Ascending aorta (tissue), 2 donors: ENCODE results near the gene PDE4DIP. TPM values are rescaled to one million over a fixed set of nuclear protein-coding genes. Genes with fewer than 3 reads are reported as not detected.
"Not testable (repeated sequence)": the region's sequence is repeated elsewhere in the genome, so short reads cannot be mapped to it uniquely, and the experiment has no call there.

Experiments used
- DNase-seq, 2 donors: peaks; one replicate each; pipeline ENCODE4 v3.0.0-alpha.2; 2019; ENCODE audit warnings: low spot score in 2 of 2
- H3K27ac ChIP-seq, 2 donors: fragments of 200-600 bp; sonication (generic); one replicate each; pipeline ENCODE4 v1.5.1; 2016 to 2017; ENCODE audit warnings: mild to moderate bottlenecking in 1 of 2
- H3K27me3 ChIP-seq: fragments of 200-600 bp; sonication (generic); one replicate; pipeline ENCODE4 v1.5.1; 2017
- H3K36me3 ChIP-seq, 2 donors: fragments of 200-600 bp; sonication (generic); one replicate each; pipeline ENCODE4 v1.5.1; 2016
- H3K4me1 ChIP-seq, 2 donors: fragments of 200-600 bp; sonication (generic); one replicate each; pipeline ENCODE4 v1.5.1; 2016 to 2017; ENCODE audit warnings: mild to moderate bottlenecking in 1 of 2
- H3K4me3 ChIP-seq, 2 donors: fragments of 200-600 bp; sonication (generic); one replicate each; pipeline ENCODE4 v1.5.1; 2016 to 2017; ENCODE audit warnings: mild to moderate bottlenecking in 1 of 2
- H3K9me3 ChIP-seq, 2 donors: fragments of 200-600 bp; sonication (generic); one replicate each; pipeline ENCODE4 v1.5.1; 2016
- intact Hi-C: fragments of 100-400 bp; cut with DNase I; formaldehyde crosslinking; loops from one replicate; pipeline ENCODE4 v1.15.1; 2023
- total RNA-seq: library from RNA; depleted of rRNA; stranded (reverse); fragments of >200 nt; gene quantifications from one replicate; pipeline ENCODE4 v1.1.0, GENCODE V29; 2016

The PDE4DIP gene
- total RNA-seq, 1 donor from 2014 or later, result 164 TPM

DNA sequence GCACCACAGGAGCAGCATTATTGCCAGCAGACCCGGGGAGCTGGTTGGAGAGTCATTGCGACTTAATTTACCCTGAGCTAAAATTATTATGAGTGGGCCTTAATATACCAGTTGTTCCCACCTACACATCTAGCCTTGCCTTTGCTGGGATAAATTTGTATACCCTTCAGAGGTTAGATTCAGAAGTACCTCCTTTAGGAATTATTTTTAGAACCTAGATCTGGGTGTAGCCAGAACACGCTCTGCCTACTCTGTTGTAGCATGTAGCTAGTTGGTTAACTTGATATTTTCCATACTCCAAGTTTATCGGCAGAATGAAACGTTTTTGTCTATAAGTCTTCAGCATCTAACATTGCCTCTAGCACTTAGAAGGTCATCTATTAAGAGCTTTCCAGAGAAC lies 9.1 kb downstream of the PDE4DIP start:
- H3K9me3 ChIP-seq, H3K4me1 ChIP-seq, H3K27ac ChIP-seq, intact Hi-C loops, DNase-seq, H3K4me3 ChIP-seq, H3K36me3 ChIP-seq, H3K27me3 ChIP-seq: not testable (repeated sequence)

- H3K4me1 ChIP-seq, intact Hi-C loops, H3K9me3 ChIP-seq, DNase-seq, H3K4me3 ChIP-seq, H3K36me3 ChIP-seq, H3K27me3 ChIP-seq, H3K27ac ChIP-seq: not testable (repeated sequence)
Observed at GRCh38 chr1:148854063-148854462, 9.8 kb downstream of the PDE4DIP start.

DNA sequence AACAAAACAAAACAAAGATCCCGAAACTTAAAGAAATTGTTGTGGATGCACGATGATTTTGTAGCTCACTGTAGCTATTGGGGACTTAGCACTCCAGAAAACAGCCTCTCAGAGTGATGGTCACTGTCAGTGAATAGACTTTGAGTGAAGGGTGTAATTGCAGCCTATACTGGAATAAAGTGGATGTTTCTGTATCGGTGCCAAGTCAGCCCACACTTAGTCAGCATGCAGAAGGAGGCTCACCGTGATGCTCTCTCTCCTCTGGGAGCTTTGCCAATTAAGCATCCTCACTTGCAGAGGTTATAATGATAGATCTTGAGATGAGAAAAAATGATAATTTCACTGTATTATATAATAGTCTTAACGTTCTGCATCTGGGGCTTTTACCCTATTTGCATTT lies 11.1 kb downstream of the PDE4DIP start:
- DNase-seq, H3K4me1 ChIP-seq, intact Hi-C loops, H3K36me3 ChIP-seq, H3K27ac ChIP-seq, H3K27me3 ChIP-seq, H3K4me3 ChIP-seq, H3K9me3 ChIP-seq: not testable (repeated sequence)

DNA sequence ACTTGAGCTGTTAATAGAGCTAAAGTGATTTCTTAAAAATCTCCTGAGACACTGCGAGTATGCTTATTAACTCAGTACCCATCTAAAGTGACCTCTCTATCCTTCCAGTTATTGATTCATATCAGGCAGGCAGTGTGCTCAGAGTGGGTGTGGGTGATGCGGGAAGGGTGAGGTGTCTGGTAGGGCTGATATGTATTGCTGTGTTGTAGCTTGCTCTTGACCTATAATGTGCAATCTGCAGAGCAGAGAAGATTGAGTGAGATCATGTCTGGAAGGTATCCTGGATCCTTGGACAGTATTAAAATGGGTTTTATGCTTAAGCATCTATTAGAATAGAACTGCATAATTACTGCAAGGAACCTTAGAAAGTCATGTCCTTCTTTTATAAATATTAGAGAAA lies 15.8 kb downstream of the PDE4DIP start:
- intact Hi-C loops, H3K36me3 ChIP-seq, H3K27ac ChIP-seq, H3K27me3 ChIP-seq, H3K4me3 ChIP-seq, H3K4me1 ChIP-seq, H3K9me3 ChIP-seq, DNase-seq: not testable (repeated sequence)

DNA sequence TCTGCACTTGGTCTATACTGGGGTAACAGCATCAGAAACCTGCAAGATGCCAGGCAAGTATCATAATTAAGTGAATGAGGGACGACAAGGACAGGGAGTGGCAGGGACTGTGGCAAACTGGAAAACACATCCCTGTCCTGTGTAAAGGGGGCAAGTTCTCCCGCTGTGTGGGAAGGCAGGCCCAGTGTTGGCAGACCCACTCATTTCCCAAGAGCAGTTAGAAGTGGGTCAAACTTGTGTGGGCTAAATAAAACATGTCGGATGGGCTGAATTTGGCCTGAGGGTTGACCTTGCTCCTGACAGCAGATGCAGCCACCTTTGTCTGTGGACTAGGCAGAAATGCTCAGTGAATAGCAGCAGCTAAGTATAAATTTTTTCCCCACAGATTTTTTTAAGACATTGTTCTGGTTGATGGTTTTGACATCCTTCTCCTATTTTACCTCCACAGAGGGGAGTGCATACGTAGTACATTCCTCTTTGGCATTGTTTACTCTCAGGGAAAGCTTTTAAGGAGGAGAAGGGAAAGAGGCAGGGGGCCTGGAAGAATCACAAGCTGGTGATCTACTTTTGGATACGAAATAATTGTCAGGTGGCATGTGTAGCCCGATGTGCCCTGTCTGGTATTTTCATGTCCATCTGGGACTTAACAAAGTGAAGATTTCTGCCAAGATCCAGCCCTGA lies 16.5 kb downstream of the PDE4DIP start:
- H3K4me3 ChIP-seq, H3K4me1 ChIP-seq, H3K27me3 ChIP-seq, DNase-seq, intact Hi-C loops, H3K9me3 ChIP-seq, H3K27ac ChIP-seq, H3K36me3 ChIP-seq: not testable (repeated sequence)

GRCh38 chr1:148862590-148862989 lies 18.4 kb downstream of the PDE4DIP start:
- H3K27ac ChIP-seq, DNase-seq, H3K36me3 ChIP-seq, H3K9me3 ChIP-seq, H3K27me3 ChIP-seq, H3K4me3 ChIP-seq, intact Hi-C loops, H3K4me1 ChIP-seq: not testable (repeated sequence)

DNA sequence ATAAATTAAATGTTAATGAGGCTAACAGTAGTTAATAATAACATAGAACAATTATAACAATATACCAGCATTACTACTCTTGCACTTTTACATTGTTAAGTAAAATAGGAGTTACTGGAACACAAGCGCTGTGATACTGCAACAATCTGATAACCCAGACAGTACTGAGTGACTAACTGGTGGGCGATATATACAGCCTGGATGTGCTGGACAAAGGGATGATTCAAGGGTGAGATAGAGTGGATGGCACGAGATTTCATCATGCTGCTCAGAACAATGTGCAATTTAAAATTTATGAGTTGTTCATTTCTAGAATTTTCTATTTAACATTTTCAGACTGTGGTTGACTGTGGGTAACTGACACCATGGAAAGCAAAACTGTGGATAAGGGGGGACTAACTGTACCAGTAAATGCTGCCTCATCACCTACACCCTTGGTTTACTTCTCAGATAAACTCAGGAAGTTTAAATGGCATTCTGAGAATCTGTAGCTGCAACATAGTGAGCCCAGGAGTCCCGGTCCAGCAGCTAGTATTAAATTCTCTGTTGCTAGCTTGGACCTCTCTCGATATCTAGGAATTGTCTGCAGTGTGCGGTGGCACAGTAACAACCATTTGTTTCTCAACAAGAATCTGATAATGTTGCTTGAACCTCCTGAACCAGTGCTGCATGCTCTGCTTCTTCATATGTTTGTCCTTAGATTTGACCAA lies 24.9 kb downstream of the PDE4DIP start:
- intact Hi-C loops, H3K4me3 ChIP-seq: not testable (repeated sequence)

DNA sequence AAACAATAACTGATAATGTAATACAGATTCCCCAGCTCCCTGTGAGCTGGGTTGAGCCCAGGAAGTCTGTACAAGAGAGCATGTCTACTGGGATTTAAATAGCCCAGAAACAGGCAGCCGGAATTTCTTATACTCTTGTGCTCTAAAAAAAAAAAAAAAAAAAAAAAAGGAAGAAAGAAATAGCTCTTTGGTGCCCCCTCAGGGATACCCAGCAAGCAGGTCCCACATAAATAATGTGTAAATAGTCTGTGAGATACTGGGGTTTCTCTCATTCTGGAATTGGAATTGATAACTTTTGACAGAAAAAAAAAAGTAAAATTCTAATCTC lies 25.4 kb downstream of the PDE4DIP start:
- H3K36me3 ChIP-seq, DNase-seq, H3K27me3 ChIP-seq, H3K4me3 ChIP-seq, H3K4me1 ChIP-seq, H3K27ac ChIP-seq, intact Hi-C loops, H3K9me3 ChIP-seq: not testable (repeated sequence)

More for the DNA sequence above, 24.9 kb downstream of the PDE4DIP start:
- H3K9me3 ChIP-seq, H3K27me3 ChIP-seq, H3K27ac ChIP-seq, H3K36me3 ChIP-seq, DNase-seq, H3K4me1 ChIP-seq: not testable (repeated sequence)

- H3K27ac ChIP-seq, H3K36me3 ChIP-seq, DNase-seq, H3K9me3 ChIP-seq, H3K4me3 ChIP-seq, intact Hi-C loops, H3K4me1 ChIP-seq, H3K27me3 ChIP-seq: not testable (repeated sequence)
Observed at GRCh38 chr1:148874408-148875388, 30.5 kb downstream of the PDE4DIP start.

GRCh38 chr1:148879812-148880416 lies 35.7 kb downstream of the PDE4DIP start:
- H3K4me3 ChIP-seq, H3K27ac ChIP-seq, intact Hi-C loops, H3K4me1 ChIP-seq, H3K36me3 ChIP-seq, H3K9me3 ChIP-seq, H3K27me3 ChIP-seq, DNase-seq: not testable (repeated sequence)

DNA sequence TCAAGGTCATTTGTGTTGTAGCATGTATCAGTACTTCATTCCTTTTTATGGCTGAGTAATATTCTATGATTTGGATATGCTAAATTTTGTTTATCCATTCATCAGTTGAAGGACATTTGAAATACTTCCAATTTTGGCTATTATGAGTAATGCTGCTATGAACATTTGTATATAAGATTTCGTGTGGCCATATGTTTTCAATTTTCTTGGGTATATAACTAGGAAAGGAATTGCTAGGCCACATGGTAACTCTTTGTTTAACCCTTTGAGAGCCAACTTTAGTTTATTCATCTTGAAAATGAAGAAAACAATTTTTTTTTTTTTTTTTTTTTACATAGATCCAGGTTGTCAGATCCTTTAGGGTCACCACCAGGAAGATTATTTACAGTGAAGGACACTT lies 37.0 kb downstream of the PDE4DIP start:
- H3K4me1 ChIP-seq, H3K4me3 ChIP-seq, DNase-seq, H3K9me3 ChIP-seq, H3K27me3 ChIP-seq, H3K27ac ChIP-seq, H3K36me3 ChIP-seq, intact Hi-C loops: not testable (repeated sequence)

GRCh38 chr1:148885219-148885618 lies 41.0 kb downstream of the PDE4DIP start:
- H3K4me3 ChIP-seq, H3K36me3 ChIP-seq, H3K4me1 ChIP-seq, H3K27me3 ChIP-seq, H3K27ac ChIP-seq, intact Hi-C loops, DNase-seq, H3K9me3 ChIP-seq: not testable (repeated sequence)

DNA sequence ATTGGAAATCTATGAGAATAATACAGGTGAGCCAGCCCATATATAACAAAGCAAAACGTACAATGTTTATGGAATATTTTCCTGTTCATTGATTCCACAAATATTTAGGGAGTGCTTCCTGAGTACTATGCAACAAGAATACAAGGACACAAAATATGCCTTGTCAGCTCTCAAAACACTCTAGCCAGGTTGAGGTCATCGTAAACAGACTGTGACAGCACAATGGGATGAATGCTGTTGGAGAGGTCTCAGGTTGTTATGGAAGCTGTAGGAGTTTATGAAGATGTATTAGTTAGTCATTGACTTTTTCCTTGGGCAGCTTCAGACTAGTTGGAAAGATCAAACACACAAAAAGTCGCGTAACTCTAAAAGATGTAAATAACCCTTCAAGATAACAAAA lies 42.1 kb downstream of the PDE4DIP start:
- H3K36me3 ChIP-seq, H3K4me3 ChIP-seq, H3K4me1 ChIP-seq, H3K9me3 ChIP-seq, intact Hi-C loops, H3K27me3 ChIP-seq, H3K27ac ChIP-seq, DNase-seq: not testable (repeated sequence)

DNA sequence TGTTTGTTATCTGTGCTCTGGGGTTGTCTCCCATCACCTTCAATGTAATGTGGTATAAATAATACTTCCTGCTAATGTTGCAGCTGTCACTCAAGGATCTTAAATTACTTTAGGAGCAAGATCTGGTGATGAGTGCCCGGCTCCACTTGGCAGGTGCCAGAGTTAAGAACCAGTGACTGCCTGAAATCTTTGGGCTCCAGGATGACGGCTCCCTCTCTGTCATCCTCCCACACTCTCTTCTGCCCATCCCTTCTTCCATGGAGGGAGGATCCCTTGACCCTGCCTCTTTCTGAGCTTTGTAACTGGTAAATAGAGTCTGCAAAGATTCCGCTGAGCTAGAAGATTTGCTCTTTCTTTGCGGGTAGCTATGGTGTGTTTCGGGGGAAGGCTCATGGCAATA lies 44.4 kb downstream of the PDE4DIP start:
- H3K4me3 ChIP-seq, intact Hi-C loops, H3K27me3 ChIP-seq, DNase-seq, H3K27ac ChIP-seq, H3K36me3 ChIP-seq, H3K9me3 ChIP-seq, H3K4me1 ChIP-seq: not testable (repeated sequence)
